Measurements from ENCODE around the gene PROM1.

PROM1 gene

DNA sequence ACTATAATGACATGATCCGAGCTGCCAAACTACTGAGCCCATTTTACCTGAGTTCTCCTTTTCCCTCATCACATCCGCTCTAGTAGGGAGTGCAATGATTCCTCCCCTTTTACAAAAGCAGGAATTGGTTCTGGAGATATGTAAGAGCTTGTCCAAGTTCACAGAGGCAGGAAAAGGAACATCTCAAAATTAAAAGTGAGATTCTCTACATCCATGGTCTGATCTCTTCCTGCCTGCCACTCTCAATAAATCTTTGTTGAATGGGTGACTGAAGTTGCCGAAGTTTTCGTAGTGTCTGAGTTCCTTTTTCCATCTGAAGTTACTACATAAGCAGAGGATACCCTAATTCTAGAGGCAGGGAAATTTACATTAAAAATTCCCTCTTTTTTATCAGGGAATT lies 145.2 kb downstream of the PROM1 start, which contains the start of gene FGFBP1:
Gene FGFBP1 (minus strand): TSS at position 101 of the 400 bp plus-strand sequence. CDS start 2,108 bp downstream, outside the sequence.
- Histone ChIP-seq H3K4me1 (ENCODE audit: control insufficient read depth, insufficient read depth, low read length) (no peaks in the 10 kb centered on the region), H3K4me3 (ENCODE audit: low read depth, low read length) (no peak within 1 kb of the TSS), H3K27ac (ENCODE audit: extremely low read depth, low read depth, low read length) (no peak within 1 kb of the TSS), H3K9me3 (ENCODE audit: control insufficient read depth, insufficient read depth, low read depth, low read length) (no peaks in the 10 kb centered on the region), H3K36me3 (ENCODE audit: control insufficient read depth in 2 of 2, insufficient read depth in 1 of 2, low read length in 2 of 2) (no peaks in the 10 kb centered on the region)
- ChIA-PET POLR2A (no interaction called here), CTCF (interaction anchor here (2.0 kb wide), 1 partner anchor 56 kb away, joined by 6 read pairs; no protein-coding TSS in a partner anchor)
- TF ChIP-seq ZNF555 (tag by site-specific recombination; conservative IDR thresholded peaks at IDR 0.05), result no peak
- no peak for TF ChIP-seq BCL11A (tag by site-specific recombination; IDR thresholded peaks at IDR 0.05; ENCODE audit: low read depth)
- TF ChIP-seq ZNF514 (tag by site-specific recombination; IDR thresholded peaks at IDR 0.05), result no peak
- no peak for TF ChIP-seq ZNF239 (tag by site-specific recombination; IDR thresholded peaks at IDR 0.05)
- TF ChIP-seq ZNF580 (tag by site-specific recombination; IDR thresholded peaks at IDR 0.05), result no peak
- TF ChIP-seq ZNF214 (tag by site-specific recombination; IDR thresholded peaks at IDR 0.05; ENCODE audit: borderline replicate concordance), result no peak
- TF ChIP-seq MYNN (tag by site-specific recombination; IDR thresholded peaks at IDR 0.05; ENCODE audit: borderline replicate concordance), result no peak
- no peak for TF ChIP-seq ZNF302 (tag by site-specific recombination; IDR thresholded peaks at IDR 0.05; ENCODE audit: low read depth)
- no peak for TF ChIP-seq ZNF112 (tag by site-specific recombination; IDR thresholded peaks at IDR 0.05)
- no peak for TF ChIP-seq ZFP3 (tag by site-specific recombination; IDR thresholded peaks at IDR 0.05; ENCODE audit: low read depth)
- no peak for TF ChIP-seq ZNF660 (tag by site-specific recombination; IDR thresholded peaks at IDR 0.05)
- no peak for TF ChIP-seq ZNF549 (tag by site-specific recombination; IDR thresholded peaks at IDR 0.05)
- TF ChIP-seq ZNF416 (tag by site-specific recombination; IDR thresholded peaks at IDR 0.05), result no peak
- no peak for TF ChIP-seq ZNF433 (tag by site-specific recombination; IDR thresholded peaks at IDR 0.05; ENCODE audit: low read depth)
- no peak for TF ChIP-seq ZFHX2 (tag by site-specific recombination; conservative IDR thresholded peaks at IDR 0.05)
- TF ChIP-seq ZNF174 (tag by site-specific recombination; IDR thresholded peaks at IDR 0.05), result no peak

- H3K27ac ChIP-seq (ENCODE audit: extremely low read depth, low read depth, low read length), result no peak overlapping the region
- ChIA-PET POLR2A (no interaction called here), CTCF (interaction anchor here (0.7 to 2.0 kb wide), 2 partner anchors 18 to 55 kb away, joined by 3 to 6 read pairs; no protein-coding TSS in a partner anchor)
- H3K9me3 ChIP-seq (ENCODE audit: control insufficient read depth, insufficient read depth, low read depth, low read length), result no peaks in the 10 kb centered on the region
- no peak overlapping the region for H3K4me3 ChIP-seq (ENCODE audit: low read depth, low read length)
- no peaks in the 10 kb centered on the region for H3K4me1 ChIP-seq (ENCODE audit: control insufficient read depth, insufficient read depth, low read length)
- TF ChIP-seq REPIN1 (tag by site-specific recombination; IDR thresholded peaks at IDR 0.05; ENCODE audit: low read depth), result no peak
- TF ChIP-seq ZNF670 (tag by site-specific recombination; IDR thresholded peaks at IDR 0.05; ENCODE audit: low read depth), result no peak
- TF ChIP-seq KLF1 (tag by site-specific recombination; IDR thresholded peaks at IDR 0.05), result peak; percentile 23; the same call in 1 of the 2 replicates
- TF ChIP-seq GLIS1 (tag by site-specific recombination; IDR thresholded peaks at IDR 0.05), result peak; percentile 33; the same call in 1 of the 2 replicates
- TF ChIP-seq, protein P1, sequence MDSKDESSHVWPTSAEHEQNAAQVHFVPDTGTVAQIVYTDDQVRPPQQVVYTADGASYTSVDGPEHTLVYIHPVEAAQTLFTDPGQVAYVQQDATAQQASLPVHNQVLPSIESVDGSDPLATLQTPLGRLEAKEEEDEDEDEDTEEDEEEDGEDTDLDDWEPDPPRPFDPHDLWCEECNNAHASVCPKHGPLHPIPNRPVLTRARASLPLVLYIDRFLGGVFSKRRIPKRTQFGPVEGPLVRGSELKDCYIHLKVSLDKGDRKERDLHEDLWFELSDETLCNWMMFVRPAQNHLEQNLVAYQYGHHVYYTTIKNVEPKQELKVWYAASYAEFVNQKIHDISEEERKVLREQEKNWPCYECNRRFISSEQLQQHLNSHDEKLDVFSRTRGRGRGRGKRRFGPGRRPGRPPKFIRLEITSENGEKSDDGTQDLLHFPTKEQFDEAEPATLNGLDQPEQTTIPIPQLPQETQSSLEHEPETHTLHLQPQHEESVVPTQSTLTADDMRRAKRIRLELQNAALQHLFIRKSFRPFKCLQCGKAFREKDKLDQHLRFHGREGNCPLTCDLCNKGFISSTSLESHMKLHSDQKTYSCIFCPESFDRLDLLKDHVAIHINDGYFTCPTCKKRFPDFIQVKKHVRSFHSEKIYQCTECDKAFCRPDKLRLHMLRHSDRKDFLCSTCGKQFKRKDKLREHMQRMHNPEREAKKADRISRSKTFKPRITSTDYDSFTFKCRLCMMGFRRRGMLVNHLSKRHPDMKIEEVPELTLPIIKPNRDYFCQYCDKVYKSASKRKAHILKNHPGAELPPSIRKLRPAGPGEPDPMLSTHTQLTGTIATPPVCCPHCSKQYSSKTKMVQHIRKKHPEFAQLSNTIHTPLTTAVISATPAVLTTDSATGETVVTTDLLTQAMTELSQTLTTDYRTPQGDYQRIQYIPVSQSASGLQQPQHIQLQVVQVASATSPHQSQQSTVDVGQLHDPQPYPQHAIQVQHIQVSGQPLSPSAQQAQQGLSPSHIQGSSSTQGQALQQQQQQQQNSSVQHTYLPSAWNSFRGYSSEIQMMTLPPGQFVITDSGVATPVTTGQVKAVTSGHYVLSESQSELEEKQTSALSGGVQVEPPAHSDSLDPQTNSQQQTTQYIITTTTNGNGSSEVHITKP (tag by site-specific recombination; IDR thresholded peaks at IDR 0.05), result no peak
- no peak for TF ChIP-seq ZFP37 (tag by site-specific recombination; IDR thresholded peaks at IDR 0.05)
- TF ChIP-seq ZNF302 (tag by site-specific recombination; IDR thresholded peaks at IDR 0.05; ENCODE audit: low read depth), result no peak
- no peak for TF ChIP-seq HOXD13 (CRISPR knock-in tag; IDR thresholded peaks at IDR 0.05; ENCODE audit: borderline replicate concordance)
- no peak for TF ChIP-seq ZNF660 (tag by site-specific recombination; IDR thresholded peaks at IDR 0.05)
- TF ChIP-seq ZNF629 (tag by site-specific recombination; IDR thresholded peaks at IDR 0.05), result no peak
- TF ChIP-seq SCRT2 (tag by site-specific recombination; IDR thresholded peaks at IDR 0.05), result peak; percentile 63; the same call in 1 of the 2 replicates
- no peak for TF ChIP-seq ZNF501 (tag by site-specific recombination; IDR thresholded peaks at IDR 0.05)
- no peak for TF ChIP-seq ZNF155 (tag by site-specific recombination; IDR thresholded peaks at IDR 0.05)
- peak; percentile 39 for TF ChIP-seq KLF9 (tag by site-specific recombination; IDR thresholded peaks at IDR 0.05; ENCODE audit: low read depth)
- no peaks in the 10 kb centered on the region for H3K36me3 ChIP-seq (ENCODE audit: control insufficient read depth in 2 of 2, insufficient read depth in 1 of 2, low read length in 2 of 2)
Observed at GRCh38 chr4:15938182-15938581, 145.6 kb downstream of the PROM1 start.
